Osteocyte (in vitro differentiated cells): ENCODE results near the gene FLACC1. TPM values are rescaled to one million over a fixed set of nuclear protein-coding genes. Genes with fewer than 3 reads are reported as not detected.
"Not testable (repeated sequence)": the region's sequence is repeated elsewhere in the genome, so short reads cannot be mapped to it uniquely, and the experiment has no call there.

Source experiments
- DNase-seq: peaks from one replicate; pipeline ENCODE4 v3.0.0; 2021; ENCODE audit warnings: mixed read lengths; ENCODE audit not compliant: unreplicated experiment; ENCODE audit errors: extremely low spot score
- H3K27ac Mint-ChIP-seq: one replicate; pipeline ENCODE4 v1.8.0; 2021; ENCODE audit warnings: mild to moderate bottlenecking, mixed read lengths; ENCODE audit not compliant: unreplicated experiment
- H3K27me3 Mint-ChIP-seq: one replicate; pipeline ENCODE4 v1.8.0; 2021; ENCODE audit warnings: mixed read lengths; ENCODE audit not compliant: unreplicated experiment
- H3K36me3 Mint-ChIP-seq: one replicate; pipeline ENCODE4 v1.8.0; 2021; ENCODE audit warnings: mixed read lengths; ENCODE audit not compliant: unreplicated experiment
- H3K4me1 Mint-ChIP-seq: one replicate; pipeline ENCODE4 v1.8.0; 2021; ENCODE audit warnings: mixed read lengths; ENCODE audit not compliant: unreplicated experiment
- H3K4me3 Mint-ChIP-seq: one replicate; pipeline ENCODE4 v1.8.0; 2021; ENCODE audit warnings: mild to moderate bottlenecking, moderate library complexity, mixed read lengths; ENCODE audit not compliant: unreplicated experiment
- H3K9me3 Mint-ChIP-seq: one replicate; pipeline ENCODE4 v1.8.0; 2021; ENCODE audit warnings: mixed read lengths; ENCODE audit not compliant: unreplicated experiment
- total RNA-seq: library from RNA; stranded (reverse); gene quantifications from 2 replicates; pipeline ENCODE4 v1.2.1, GENCODE V29; 2021
- TF ChIP-seq, protein P1 (sequence below): fragments of 200-600 bp; sonication (generic); IDR thresholded peaks from 2 replicates; pipeline ENCODE4 v1.5.0; 2021; ENCODE audit warnings: antibody characterized with exemption, mild to moderate bottlenecking, moderate library complexity

FLACC1 gene
- total RNA-seq, 1 donor from 2014 or later, result 2.1 TPM

DNA sequence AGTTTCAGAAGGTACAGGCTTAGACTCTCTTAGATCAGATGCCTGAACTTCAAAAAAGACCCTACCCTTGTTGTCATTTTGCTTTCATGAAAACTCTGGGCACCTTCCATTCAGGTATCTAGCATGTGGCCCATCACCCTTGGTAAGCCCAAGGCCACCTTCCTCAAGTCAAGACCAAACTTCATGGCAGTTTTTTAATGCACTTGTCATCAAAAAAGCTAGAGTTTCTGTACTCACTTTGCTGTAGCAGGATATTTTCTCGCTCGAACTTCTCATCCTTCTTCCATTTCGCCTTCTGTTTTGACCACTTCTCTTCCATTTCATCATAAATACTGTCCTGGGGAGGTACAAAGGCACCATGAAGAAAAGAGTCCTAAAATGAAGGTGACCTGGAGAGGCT is 48.2 kb downstream of the FLACC1 start:
- H3K4me3 Mint-ChIP-seq, result no peak overlapping the region
- H3K9me3 Mint-ChIP-seq, result peaks cover 16% of the 10 kb centered on the region
- no peaks in the 10 kb centered on the region for H3K27me3 Mint-ChIP-seq
- peaks cover 7% of the 10 kb centered on the region for H3K36me3 Mint-ChIP-seq
- DNase-seq, result no peak
- H3K27ac Mint-ChIP-seq, result no peak overlapping the region
- H3K4me1 Mint-ChIP-seq, result no peaks in the 10 kb centered on the region
- TF ChIP-seq, protein P1, sequence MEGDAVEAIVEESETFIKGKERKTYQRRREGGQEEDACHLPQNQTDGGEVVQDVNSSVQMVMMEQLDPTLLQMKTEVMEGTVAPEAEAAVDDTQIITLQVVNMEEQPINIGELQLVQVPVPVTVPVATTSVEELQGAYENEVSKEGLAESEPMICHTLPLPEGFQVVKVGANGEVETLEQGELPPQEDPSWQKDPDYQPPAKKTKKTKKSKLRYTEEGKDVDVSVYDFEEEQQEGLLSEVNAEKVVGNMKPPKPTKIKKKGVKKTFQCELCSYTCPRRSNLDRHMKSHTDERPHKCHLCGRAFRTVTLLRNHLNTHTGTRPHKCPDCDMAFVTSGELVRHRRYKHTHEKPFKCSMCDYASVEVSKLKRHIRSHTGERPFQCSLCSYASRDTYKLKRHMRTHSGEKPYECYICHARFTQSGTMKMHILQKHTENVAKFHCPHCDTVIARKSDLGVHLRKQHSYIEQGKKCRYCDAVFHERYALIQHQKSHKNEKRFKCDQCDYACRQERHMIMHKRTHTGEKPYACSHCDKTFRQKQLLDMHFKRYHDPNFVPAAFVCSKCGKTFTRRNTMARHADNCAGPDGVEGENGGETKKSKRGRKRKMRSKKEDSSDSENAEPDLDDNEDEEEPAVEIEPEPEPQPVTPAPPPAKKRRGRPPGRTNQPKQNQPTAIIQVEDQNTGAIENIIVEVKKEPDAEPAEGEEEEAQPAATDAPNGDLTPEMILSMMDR, result no peak

DNA sequence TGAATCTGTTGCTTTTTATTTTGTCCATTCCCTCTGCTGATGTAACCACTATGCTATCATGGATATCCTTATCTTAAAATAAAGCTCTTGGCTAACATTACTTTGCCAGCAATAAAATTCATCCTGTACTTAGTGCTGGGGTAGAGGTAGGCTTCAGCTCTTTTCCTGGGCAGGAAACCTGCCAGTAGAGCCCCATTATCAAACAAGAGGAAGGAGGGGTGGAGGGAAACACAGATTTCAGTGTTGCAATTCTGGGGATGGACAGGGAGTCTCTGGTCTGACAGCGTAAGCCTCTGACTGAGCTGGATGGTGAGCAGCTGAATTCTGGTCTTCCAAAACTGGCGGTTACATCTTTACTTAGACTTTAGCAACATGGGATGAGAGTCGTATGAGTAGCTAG is 49.3 kb downstream of the FLACC1 start:
- Mint-ChIP-seq H3K9me3 (peaks cover 16% of the 10 kb centered on the region), H3K4me3 (no peak overlapping the region), H3K36me3 (peaks cover 5% of the 10 kb centered on the region), H3K27me3 (no peaks in the 10 kb centered on the region), H3K27ac (no peak overlapping the region), H3K4me1 (no peaks in the 10 kb centered on the region)
- DNase-seq, result no peak
- TF ChIP-seq, protein P1, result no peak

DNA sequence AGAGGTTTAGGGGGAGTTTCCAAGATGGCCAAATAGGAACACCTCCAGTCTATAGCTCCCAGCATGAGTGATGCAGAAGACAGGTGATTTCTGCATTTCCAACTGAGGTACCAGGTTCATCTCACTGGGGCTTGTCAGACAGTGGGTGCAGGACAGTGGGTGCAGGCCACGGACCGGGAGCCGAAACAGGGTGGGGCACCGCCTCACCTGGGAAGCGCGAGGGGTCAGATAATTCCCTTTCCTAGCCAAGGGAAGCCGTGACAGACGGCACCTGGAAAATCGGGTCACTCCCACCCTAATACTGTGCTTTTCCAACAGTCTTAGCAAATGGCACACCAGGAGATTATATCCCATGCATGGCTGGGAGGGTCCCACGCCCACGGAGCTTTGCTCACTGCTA is 57.2 kb downstream of the FLACC1 start:
- H3K27me3 Mint-ChIP-seq, H3K4me1 Mint-ChIP-seq, DNase-seq, H3K27ac Mint-ChIP-seq, H3K4me3 Mint-ChIP-seq: not testable (repeated sequence)
- H3K9me3 Mint-ChIP-seq, result peaks cover 19% of the 10 kb centered on the region
- peaks cover 16% of the 10 kb centered on the region for H3K36me3 Mint-ChIP-seq

DNA sequence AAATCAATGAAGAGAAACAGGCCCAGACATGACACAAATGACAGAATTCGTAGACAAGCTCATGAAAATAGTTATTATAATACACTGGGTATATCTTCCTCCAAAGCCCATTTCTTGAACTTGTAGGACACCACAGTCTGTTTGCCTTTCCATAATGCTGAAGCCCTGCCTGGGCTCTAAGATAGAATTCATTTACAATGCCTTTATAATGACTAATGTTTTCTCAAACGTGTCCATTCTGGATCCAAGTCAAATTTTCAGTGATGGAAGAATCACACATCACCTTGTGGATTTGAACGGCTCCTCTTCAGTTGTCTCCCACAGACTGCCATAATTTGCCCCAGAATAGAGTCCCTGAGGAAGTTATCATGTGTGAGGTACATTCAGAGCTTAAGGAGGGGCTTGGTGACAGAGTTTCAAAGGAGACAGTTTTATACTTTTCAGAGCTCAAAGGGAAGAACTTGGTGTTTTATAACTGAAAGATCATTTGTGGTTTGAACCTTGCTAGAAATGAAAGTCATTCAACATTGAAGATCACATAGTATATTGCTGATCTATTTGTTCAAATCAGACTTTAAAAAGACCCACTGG is 58.6 kb downstream of the FLACC1 start:
- H3K36me3 Mint-ChIP-seq, result peaks cover 16% of the 10 kb centered on the region
- TF ChIP-seq, protein P1, result no peak
- H3K9me3 Mint-ChIP-seq, result peaks cover 19% of the 10 kb centered on the region
- no peaks in the 10 kb centered on the region for H3K4me1 Mint-ChIP-seq
- no peaks in the 10 kb centered on the region for H3K27me3 Mint-ChIP-seq
- H3K27ac Mint-ChIP-seq, result no peak overlapping the region
- no peak for DNase-seq
- no peak overlapping the region for H3K4me3 Mint-ChIP-seq

DNA sequence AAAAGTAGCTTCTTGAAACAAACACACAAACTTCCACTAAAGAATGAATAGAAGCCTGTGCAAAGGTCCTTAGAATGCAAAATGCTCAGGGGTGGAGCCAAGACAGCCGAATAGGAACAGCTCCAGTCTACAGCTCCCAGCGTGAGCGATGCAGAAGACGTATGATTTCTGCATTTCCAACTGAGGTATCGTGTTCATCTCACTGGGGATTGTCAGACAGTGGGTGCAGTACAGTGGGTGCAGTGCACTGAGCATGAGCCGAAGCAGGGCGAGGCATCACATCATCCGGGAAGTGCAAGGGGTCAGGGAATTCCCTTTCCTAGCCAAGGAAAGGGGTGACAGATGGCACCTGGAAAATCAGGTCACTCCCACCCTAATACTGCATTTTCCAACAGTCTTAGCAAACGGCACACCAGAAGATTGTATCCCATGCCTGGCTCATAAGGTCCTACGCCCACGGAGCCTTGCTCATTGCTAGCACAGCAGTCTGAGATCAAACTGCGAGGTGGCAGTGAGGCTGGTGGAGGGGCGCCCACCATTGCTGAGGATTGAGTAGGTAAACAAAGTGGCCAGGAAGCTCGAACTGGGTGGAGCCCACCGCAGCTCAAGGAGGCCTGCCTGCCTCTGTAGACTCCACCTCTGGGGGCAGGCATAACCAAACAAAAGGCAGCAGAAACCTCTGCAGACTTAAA is 66.5 kb downstream of the FLACC1 start:
- H3K9me3 Mint-ChIP-seq, result peaks cover 12% of the 10 kb centered on the region
- H3K27ac Mint-ChIP-seq, H3K27me3 Mint-ChIP-seq, H3K4me1 Mint-ChIP-seq, DNase-seq, H3K4me3 Mint-ChIP-seq: not testable (repeated sequence)
- H3K36me3 Mint-ChIP-seq, result peaks cover 43% of the 10 kb centered on the region

DNA sequence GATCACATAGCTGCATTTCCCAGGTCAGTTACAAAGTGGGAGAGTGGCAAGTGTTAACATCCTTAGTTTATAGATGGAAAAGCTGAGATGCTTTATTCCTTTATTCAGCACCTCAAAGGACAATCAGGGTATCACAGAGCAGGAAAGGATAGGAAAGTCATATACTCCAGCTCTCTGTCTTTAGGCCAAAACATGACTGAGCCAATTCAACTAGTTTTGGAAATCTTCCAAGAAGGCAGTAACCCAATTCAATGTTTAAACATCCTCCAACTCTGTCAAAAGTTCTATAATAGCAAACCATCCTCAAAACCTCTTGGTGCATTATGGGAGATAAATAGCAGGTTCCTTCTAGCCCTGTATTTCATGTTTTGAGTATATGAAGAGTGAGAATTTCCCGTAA is 71.6 kb downstream of the FLACC1 start:
- no peaks in the 10 kb centered on the region for H3K9me3 Mint-ChIP-seq
- peaks cover 46% of the 10 kb centered on the region for H3K36me3 Mint-ChIP-seq
- H3K4me3 Mint-ChIP-seq, result no peak overlapping the region
- H3K27me3 Mint-ChIP-seq, result no peaks in the 10 kb centered on the region
- TF ChIP-seq, protein P1, result no peak
- no peak for DNase-seq
- H3K27ac Mint-ChIP-seq, result no peak overlapping the region
- no peaks in the 10 kb centered on the region for H3K4me1 Mint-ChIP-seq
